ENCODE measurements around the gene GLB1L2.

Gene GLB1L2

GRCh38 chr11:134405436-134405835 is 73.6 kb downstream of the GLB1L2 start:
- no peak for DNase-seq (ENCODE audit: low read depth in 2 of 2)

DNA sequence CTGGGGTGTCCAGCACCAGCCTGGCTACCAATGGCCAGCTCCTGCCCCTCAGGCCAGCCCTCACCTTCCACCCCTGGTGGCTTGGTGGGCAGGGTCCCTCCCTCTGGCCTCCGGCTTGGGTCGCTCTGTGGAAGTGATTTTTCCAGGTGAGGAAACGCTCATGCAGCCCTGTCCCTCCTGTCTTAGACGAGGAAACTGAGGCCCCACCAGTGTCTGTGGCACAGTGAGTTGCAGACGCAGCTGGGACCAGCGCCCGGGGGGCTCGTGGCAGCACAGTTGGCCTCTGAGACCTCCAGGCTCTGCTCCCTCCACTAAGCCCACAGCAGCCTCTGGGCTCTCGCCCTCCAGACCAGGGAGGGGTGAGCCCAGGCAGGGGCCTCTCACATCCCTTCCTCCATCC is 74.1 kb downstream of the GLB1L2 start:
- no peak for DNase-seq (ENCODE audit: low read depth in 2 of 2)

- no peak for DNase-seq (ENCODE audit: low read depth in 2 of 2)
Measured at GRCh38 chr11:134406264-134407185, 74.7 kb downstream of the GLB1L2 start.

DNA sequence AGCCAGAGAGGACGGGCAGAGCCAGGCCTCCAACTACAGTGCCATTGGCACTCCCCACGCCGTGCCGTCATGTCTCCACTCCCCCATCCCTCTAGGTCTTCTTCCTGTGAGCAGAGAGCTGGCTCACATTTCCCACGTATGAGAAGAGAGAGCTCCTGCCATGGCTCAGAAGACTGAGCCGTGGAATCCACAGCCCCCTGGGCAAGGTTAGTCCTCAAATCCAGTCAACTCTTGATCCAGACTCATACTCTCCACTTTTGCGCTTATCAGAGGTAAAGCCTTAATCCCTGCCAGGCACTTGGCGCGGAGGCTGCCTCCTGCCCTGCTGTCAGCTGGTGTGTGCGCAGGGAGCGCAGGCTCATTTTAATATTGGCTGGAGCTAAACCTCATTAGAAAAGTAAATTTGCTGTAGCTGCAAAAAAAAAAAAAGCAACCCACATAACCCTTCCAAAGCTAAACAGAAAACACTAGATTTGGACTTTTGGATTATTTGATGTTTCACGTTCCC is 75.6 kb downstream of the GLB1L2 start:
- DNase-seq (ENCODE audit: low read depth in 2 of 2) = no peak

GRCh38 chr11:134407923-134408322 is 76.1 kb downstream of the GLB1L2 start:
- no peak for DNase-seq (ENCODE audit: low read depth in 2 of 2)

DNA sequence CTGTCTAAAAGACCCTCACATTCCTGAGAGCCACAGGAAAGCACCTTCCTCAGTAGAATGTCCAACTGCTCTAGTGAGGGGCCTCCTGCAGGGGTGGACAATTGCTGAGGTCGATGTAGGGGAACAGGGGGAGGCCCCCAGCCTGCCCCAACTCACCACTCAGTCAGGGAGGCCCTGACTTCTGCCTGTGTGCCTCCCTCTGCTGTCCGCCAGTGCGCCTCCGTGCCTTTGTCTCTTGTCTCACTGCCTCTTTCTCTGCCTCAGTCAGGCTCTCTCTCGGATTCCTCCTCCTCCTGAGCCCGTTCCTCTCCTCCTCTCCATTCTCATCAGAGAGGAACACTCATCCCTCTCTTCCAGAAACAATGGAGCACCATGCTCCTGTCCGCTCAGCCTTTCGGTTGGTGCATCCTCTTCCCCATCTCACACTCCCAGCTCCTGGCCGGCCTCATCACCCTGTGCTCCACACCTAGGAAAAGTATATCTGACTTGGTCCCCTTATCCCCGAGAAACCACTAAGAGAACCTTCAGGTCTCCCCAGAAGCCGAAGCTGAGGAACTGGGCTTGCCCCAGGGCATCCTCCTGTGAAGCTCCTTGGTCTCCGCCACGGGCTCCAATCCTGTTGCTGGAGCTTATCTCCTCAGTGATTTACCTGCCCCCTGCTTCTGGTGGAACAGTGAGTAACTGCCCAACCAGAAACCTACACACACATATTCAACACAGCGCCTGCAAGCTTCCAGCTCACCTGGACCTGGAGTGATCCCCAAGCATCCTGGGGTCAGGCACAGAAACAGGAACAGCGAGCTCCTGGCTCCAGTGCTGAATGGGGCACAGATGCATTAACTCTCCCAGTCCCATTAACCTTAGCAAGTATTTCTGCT is 78.0 kb downstream of the GLB1L2 start:
- DNase-seq (ENCODE audit: low read depth in 2 of 2) = no peak

- DNase-seq (ENCODE audit: low read depth in 2 of 2) = no peak
Measured at GRCh38 chr11:134410766-134411165, 79.0 kb downstream of the GLB1L2 start.

GRCh38 chr11:134412203-134413042 is 80.6 kb downstream of the GLB1L2 start, which contains the start of gene B3GAT1:
Gene B3GAT1 (minus strand): TSS chr11:134412242. CDS start chr11:134387659, 24,583 bp downstream.
- no peak for DNase-seq (ENCODE audit: low read depth in 2 of 2)

DNA sequence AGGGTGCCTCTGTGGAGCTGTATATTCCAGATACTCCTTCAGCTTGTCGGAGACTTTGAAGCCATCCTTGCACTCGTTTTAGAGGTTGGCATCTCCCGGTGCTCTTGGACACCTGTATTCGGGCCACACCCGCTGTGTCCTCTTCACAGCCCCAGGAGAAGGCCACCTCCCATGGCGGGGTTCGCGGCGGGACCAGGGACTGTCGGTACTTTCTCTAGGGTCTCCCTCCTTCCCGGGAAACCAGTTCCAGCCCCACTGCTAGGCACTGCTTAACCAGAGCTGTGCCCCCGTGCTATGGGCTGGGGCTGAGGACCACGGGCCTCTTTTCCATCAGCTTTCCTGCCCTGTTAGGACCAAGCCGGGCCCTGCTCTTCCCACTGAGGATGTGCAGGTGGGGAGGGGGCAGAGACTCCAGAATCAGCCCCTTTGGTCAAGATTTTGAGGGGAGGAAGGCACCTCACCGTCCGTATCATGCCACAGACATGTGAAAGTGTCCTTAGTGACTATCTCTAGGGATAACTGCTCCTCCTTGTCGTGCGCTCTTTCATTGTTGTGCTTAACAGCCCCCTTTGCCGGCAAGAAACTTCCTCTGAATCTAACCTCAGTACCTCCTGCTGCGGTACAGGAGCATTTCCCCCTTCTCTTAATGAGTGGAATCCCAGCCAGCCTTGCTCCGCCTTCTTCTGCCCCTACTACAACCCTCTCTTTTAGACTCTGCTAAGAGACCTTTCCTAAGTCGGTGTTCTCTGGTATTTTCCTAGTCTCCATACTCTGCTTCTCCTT is 81.4 kb downstream of the GLB1L2 start:
- no peak for DNase-seq (ENCODE audit: low read depth in 2 of 2)

DNA sequence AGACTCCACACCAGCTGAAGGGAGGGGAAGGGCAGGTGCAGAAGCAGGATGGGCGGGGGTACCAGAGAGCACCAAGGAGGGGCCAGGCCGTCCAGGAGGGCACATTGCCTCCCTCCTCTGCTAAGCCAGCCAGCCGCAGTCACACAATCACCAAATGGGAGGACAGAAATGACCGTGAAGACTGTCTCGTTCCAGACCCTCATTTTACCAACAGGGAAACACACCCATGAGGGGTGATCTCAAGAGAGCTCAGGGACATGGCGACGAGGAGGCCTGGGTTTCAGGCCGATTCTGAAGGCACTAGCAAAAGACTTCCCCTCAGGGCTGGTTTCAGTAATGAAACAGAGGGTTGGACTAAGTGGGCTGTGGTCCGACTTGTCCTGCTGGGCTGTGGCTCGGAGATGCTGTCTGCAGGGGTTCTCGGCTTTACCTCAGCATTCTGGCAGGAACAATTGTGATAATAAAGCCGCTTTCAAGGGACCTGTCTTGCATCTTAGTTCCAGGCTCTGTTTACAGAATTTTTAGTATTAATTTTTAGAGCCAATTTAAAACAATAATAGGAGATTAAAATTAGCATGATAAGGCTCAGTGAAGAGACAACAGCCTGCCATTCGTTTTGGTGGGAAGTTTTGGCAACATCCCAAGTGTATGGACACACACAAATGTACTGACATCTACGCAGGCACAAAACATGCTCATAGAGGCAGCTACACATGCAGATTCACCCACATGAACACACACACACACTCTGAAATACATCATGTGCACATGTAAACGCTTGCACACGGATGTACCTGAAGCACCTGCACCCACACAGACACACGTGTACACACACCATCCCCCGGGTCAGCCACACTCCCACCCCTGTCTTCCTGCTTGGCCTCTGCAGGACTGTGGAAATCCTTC is 82.3 kb downstream of the GLB1L2 start:
- DNase-seq (ENCODE audit: low read depth in 2 of 2) = no peak

DNA sequence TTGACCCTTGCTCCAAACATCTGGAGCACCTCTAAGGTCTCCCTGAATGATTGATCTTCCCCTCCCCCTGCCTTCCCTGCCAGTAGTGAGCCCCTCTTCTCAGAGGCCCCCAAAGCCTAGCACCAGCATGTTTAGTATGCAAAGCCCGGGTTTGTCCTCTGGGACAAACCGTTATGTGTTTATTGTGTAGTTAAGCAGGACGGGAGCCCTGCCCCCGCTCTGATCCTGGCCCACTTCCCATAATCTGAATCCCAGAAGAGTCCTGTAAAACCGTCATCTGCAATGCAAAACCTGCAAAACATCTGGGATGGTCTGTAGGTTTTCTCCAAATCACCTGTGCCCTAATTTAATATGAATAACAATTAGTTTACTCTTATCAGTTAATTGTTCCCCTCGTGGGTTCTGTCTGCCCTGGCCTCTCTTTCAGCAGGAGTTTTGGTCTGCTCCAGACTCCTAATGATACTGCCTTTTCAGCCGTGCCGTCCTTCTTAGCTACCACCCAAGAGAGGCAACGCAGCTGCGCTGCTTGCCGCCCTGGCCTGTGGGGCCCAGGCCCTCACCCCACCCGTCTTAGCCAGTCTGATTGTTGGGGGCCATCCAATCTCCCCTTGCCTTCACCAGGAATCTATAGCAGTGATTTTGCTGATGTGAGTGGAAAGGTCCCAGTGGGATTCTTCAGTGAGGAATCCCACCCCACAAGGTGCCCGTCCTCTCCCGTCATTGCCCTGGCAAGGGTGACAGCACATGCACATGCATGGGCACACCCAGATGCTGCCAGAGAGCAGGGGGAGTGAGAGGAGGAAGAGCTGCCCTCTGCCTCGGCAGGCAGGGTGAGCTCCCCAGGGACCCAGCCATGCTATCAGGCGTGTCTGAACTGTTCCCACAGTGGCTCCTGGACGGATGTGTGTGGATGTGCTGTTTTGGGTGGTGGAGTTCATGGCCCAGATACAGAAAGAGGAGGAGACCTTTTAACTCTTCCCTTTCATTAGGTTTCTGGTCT is 83.3 kb downstream of the GLB1L2 start:
- DNase-seq (ENCODE audit: low read depth in 2 of 2) = no peak

DNA sequence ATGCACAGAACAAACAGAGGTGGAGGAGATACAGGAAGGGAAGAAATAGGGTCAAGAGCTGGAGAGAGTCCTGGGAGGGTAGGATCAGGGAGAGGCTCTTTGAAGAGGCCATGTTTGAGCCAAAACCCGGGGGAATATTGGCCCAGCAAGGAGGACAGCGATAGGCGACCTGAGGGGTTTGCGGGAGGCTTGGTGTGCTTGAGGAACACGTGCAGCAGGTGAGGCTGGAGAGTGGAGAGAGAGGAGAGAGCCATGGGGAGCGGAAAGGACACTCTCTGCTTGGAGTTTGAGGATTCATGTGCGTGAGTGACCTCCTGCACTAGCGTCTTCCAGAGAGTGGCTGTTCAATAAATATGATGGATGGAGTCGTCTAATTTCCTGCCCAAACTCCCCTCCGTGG is 84.9 kb downstream of the GLB1L2 start:
- DNase-seq (ENCODE audit: low read depth in 2 of 2) = no peak

DNA sequence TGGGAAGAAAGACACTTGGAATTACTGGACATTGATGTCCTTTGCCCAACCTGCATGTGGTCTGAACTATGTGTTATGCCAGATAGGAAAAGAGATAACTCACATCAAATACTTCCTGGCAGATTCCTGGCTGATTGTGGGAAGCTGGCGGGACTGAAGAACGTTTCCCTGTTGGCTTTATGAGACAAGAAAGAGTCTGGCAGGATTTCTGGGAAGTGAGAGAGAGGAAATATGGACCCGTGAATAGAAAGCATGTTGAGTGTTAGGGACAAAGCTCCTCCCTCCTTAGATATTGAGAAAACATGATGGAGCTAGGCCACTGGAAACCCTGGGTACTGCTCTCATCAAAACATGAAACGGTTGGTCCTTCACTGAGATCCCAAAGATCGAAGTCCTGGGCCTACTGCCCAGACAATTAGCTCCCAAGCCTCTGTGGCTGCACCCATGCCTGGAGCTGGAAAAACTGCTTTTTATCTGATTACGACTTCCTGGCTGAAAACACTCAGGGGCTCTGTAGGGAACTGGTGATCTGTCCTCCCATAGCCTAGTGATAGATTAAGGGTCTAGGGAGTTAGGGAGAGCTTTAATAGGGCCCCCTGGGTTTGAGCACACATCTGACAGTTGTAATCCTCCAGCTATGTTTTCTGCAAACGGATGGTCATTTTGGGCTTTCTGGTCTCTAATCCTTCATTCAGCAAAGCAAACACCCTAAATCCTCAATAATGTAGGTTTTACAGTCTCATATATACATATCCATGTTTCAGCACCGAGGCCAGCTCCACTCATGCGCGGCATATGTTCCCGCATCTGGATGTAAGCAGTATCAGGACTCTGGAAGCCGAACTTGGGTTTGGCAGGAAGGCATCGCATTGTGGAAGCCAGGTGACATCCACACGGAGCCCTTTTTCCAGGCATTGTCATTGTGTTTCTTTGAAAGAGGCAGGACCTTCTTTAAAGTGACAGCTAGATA is 86.4 kb downstream of the GLB1L2 start:
- DNase-seq (ENCODE audit: low read depth in 2 of 2) = no peak

- DNase-seq (ENCODE audit: low read depth in 2 of 2) = no peak
Measured at GRCh38 chr11:134423106-134423505, 91.3 kb downstream of the GLB1L2 start.

GRCh38 chr11:134425413-134425812 is 93.6 kb downstream of the GLB1L2 start:
- DNase-seq (ENCODE audit: low read depth in 2 of 2) = no peak

Data from stimulated activated CD4-positive, alpha-beta T cell treated with anti-CD3 and anti-CD28 coated beads, Interleukin-12 subunit alpha, Interleukin-12 subunit beta, amount 100 ng/mL, for 24 hours (primary cell).